Naive thymus-derived CD8-positive, alpha-beta T cell (primary cell): Measurements from ENCODE around the gene SEMA4C. TPM values are rescaled to one million over a fixed set of nuclear protein-coding genes. Genes with fewer than 3 reads are reported as not detected.
A peak's percentile ranks its signal among the peaks of the same experiment; 100 is the strongest.

Experiments used
- ATAC-seq, 2 donors: fragments of 150-1000 bp; cut with Tn5 transposase in 1 of 2; sonication (Bioruptor Pico), chemical (Tn5 transposase) in 1 of 2; 1 replicate in 1 of 2; 2 replicates in 1 of 2; pipeline ENCODE4 v1.10.0; 2021; ENCODE audit warnings: mild to moderate bottlenecking in 2 of 2, moderate library complexity in 2 of 2
- POLR2A ChIA-PET: fragments of 350-600 bp; sonication (Branson Sonifier 250); formaldehyde crosslinking; loops from one replicate; lab custom pipeline; 2021; ENCODE audit warnings: antibody characterized with exemption; lab: Charles Lee
- DNase-seq, 10 donors: peaks; one replicate each; pipeline versions ENCODE4 v3.0.0 to v3.0.0-alpha.2; 2020 to 2022
- H3K27ac Mint-ChIP-seq, 10 donors: one replicate each; pipeline ENCODE4 v1.8.0; 2020 to 2022; ENCODE audit warnings: mild to moderate bottlenecking in 10 of 10, mixed read lengths in 10 of 10, moderate library complexity in 4 of 10, inconsistent platforms in 1 of 10
- H3K27me3 Mint-ChIP-seq, 5 donors: one replicate each; pipeline ENCODE4 v1.8.0; 2021 to 2022; ENCODE audit warnings: mixed read lengths in 5 of 5
- H3K36me3 Mint-ChIP-seq, 3 donors: one replicate each; pipeline ENCODE4 v1.8.0; 2020 to 2022; ENCODE audit warnings: mixed read lengths in 3 of 3, mild to moderate bottlenecking in 2 of 3, inconsistent platforms in 1 of 3
- H3K4me1 Mint-ChIP-seq, 4 donors: one replicate each; pipeline ENCODE4 v1.8.0; 2021 to 2022; ENCODE audit warnings: mixed read lengths in 4 of 4
- H3K4me3 Mint-ChIP-seq, 10 donors: one replicate each; pipeline ENCODE4 v1.8.0; 2020 to 2022; ENCODE audit warnings: mild to moderate bottlenecking in 10 of 10, mixed read lengths in 10 of 10, moderate library complexity in 6 of 10, inconsistent platforms in 1 of 10
- H3K9me3 Mint-ChIP-seq, 9 donors: one replicate each; pipeline ENCODE4 v1.8.0; 2020 to 2022; ENCODE audit warnings: mixed read lengths in 9 of 9, mild to moderate bottlenecking in 3 of 9, inconsistent platforms in 1 of 9, moderate library complexity in 1 of 9
- polyA plus RNA-seq, 3 donors: library from polyadenylated mRNA; unstranded; fragments of 300-500 nt; fragmentation: Illumina TruSeq; gene quantifications; one replicate each; pipeline ENCODE4 v1.2.3, GENCODE V29; 2021
- total RNA-seq, 8 experiments: library from RNA in 2 of 8; stranded (reverse) in 2 of 8; gene quantifications; one replicate each; pipeline ENCODE4 v1.2.3 and lab custom pipeline; 2021 to 2026

The SEMA4C gene
- total and polyA plus RNA-seq, 5 experiments from 2014 or later, result 1.9 to 38.6 (median 2.8) TPM

DNA sequence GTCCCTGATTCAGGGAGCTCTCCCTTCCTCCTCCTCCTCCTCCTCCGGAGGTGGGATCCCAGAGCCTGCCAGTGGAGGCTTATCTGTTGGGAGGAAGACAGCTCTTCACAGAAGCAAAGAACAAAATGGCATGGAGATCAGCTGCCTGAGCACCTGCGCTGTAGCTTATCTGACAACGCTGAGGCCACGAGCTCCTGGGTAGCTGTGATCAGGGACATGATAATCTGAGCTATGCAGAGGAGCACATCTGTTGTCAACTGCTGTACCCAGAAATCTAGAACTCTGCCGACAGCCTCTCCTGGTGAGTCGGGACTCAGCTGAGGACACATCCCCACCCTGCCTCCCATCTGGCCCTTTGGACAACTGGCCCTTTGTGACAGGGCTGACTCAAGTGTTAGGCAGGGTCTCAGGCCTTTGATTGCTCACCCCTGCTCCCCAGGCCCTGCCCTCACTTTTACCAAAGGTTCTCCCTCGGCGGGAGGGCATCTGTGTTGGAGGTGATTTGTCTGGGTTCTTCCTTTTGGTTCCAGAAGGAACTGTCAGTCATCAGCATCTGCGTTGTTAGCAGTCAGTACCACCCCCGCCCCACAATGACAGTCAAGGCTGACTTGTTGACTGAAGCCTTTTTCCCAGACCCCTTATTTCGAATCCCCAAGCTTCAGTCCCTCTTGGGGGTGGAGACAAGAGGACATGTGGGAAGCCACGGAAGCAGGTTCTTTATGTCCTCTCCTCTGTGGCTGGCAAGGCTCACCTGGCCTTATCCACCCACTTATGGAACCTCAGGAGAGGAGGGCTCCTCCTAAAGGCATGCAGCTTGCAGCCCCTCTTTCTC, 59.7 kb downstream of the SEMA4C start:
- H3K27ac Mint-ChIP-seq, result peak overlapping the region in 8 of 10 donors; percentile 3 to 79 (median 26)
- no peak for ATAC-seq
- H3K9me3 Mint-ChIP-seq, result no peaks in the 10 kb centered on the region
- H3K27me3 Mint-ChIP-seq, result no peaks in the 10 kb centered on the region
- DNase-seq, result peak in 1 of 10 donors; percentile 32
- peaks cover 0 to 8% (median 0%) of the 10 kb centered on the region in 3 donors for H3K36me3 Mint-ChIP-seq
- H3K4me3 Mint-ChIP-seq, result no peak overlapping the region
- POLR2A ChIA-PET, result no interaction called here
- peaks cover 10 to 35% (median 24%) of the 10 kb centered on the region in 4 donors for H3K4me1 Mint-ChIP-seq

Other genes with a start within 250 kb of the SEMA4C start
- gene KANSL3, start 231.8 kb downstream of the SEMA4C start, total RNA-seq, result 10 to 100 TPM; 57.6 to 61.8 TPM
- 10 to 100 TPM in 2 of 3 donors, 1 to 10 TPM in 1; 8.3 to 18.2 (median 11.4) TPM for gene KANSL3, start 231.8 kb downstream of the SEMA4C start, polyA plus RNA-seq
- not detected for gene FER1L5, start 227.3 kb downstream of the SEMA4C start, total RNA-seq
- gene FER1L5, start 227.3 kb downstream of the SEMA4C start, polyA plus RNA-seq, result under 1 TPM in 1 of 3 donors, not detected in 2; 0.02 TPM
- 1 to 10 TPM; 7.4 to 9.1 TPM for gene LMAN2L, start 130.0 kb downstream of the SEMA4C start, total RNA-seq
- 10 to 100 TPM; 20.9 to 21.3 (median 21.3) TPM for gene LMAN2L, start 130.0 kb downstream of the SEMA4C start, polyA plus RNA-seq
- 1 to 10 TPM; 4.5 to 4.9 TPM for gene CNNM4, start 109.2 kb downstream of the SEMA4C start, total RNA-seq
- 1 to 10 TPM in 2 of 3 donors, under 1 TPM in 1; 0.63 to 2.2 (median 1.3) TPM for gene CNNM4, start 109.2 kb downstream of the SEMA4C start, polyA plus RNA-seq
- 10 to 100 TPM; 40.0 to 41.1 TPM for gene CNNM3, start 53.8 kb downstream of the SEMA4C start, total RNA-seq
- 10 to 100 TPM in 2 of 3 donors, 1 to 10 TPM in 1; 2.8 to 12.0 (median 11.4) TPM for gene CNNM3, start 53.8 kb downstream of the SEMA4C start, polyA plus RNA-seq
- gene ANKRD23, start 26.1 kb downstream of the SEMA4C start, total RNA-seq, result 10 to 100 TPM; 13.1 to 16.2 TPM
- under 1 TPM; 0.15 to 0.57 (median 0.27) TPM for gene ANKRD23, start 26.1 kb downstream of the SEMA4C start, polyA plus RNA-seq
- 10 to 100 TPM; 13.5 to 14.2 TPM for gene ANKRD39, start 12.1 kb downstream of the SEMA4C start, total RNA-seq
- 10 to 100 TPM; 12.2 to 18.7 (median 16.2) TPM for gene ANKRD39, start 12.1 kb downstream of the SEMA4C start, polyA plus RNA-seq
- gene FAM178B, start 116.5 kb upstream of the SEMA4C start, total RNA-seq, result 1 to 10 TPM; 2.3 to 3.7 TPM
- 1 to 10 TPM in 2 of 3 donors, under 1 TPM in 1; 0.66 to 1.3 (median 1.1) TPM for gene FAM178B, start 116.5 kb upstream of the SEMA4C start, polyA plus RNA-seq
- gene FAHD2B, start 224.8 kb upstream of the SEMA4C start, total RNA-seq, result 10 to 100 TPM; 13.0 to 17.9 TPM
- gene FAHD2B, start 224.8 kb upstream of the SEMA4C start, polyA plus RNA-seq, result 10 to 100 TPM; 16.3 to 18.8 (median 17.0) TPM
- 10 to 100 TPM; 47.2 to 50.3 TPM for gene ANKRD36, start 243.1 kb upstream of the SEMA4C start, total RNA-seq
- gene ANKRD36, start 243.1 kb upstream of the SEMA4C start, polyA plus RNA-seq, result 1 to 10 TPM; 5.3 to 7.6 (median 5.8) TPM